ENCODE results near the gene NPR3. TPM values are rescaled to one million over a fixed set of nuclear protein-coding genes. Genes with fewer than 3 reads are reported as not detected.

Gene NPR3
- total and polyA plus RNA-seq, 2 of the 8 experiments (the other 6 are each of a cell fraction or from before 2014, with no cell fraction given) = not detected

DNA sequence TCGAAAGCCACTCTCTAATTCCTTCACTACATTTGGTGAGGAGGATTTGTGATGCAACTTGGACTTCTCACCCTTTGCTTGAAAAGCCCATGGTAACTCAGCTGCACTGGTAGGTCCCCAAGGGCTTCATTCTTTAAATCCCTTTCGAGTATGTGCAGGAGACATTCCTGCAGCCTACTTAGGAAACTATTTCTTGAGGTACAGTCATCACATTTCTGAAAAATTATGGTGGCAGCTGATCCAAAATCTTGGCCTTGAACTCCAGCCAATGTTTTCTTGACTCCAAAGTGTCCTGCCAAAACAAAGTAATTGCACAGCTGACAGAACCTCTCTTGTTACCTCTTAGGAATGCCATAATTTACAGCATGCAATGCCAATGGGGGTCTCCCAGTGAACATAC lies 99.7 kb downstream of the NPR3 start:
- H3K18ac ChIP-seq (ENCODE audit: extremely low read depth, low read length) = no peak overlapping the region

More for the DNA sequence above, 99.7 kb downstream of the NPR3 start:
- Histone ChIP-seq H3K4ac (replicated peaks; ENCODE audit: insufficient read length, low read depth, low read length) (no peak overlapping the region), H4K8ac (ENCODE audit: extremely low read depth, insufficient read depth, low read length) (no peak overlapping the region), H4K91ac (replicated peaks; ENCODE audit: insufficient read length, low read length) (no peak overlapping the region), H3K4me1 (replicated peaks in 1 of 4; ENCODE audit: control insufficient read depth in 3 of 4, insufficient read depth in 4 of 4, low read length in 3 of 4) (no peaks in the 10 kb centered on the region), H2BK5ac (ENCODE audit: low read depth, low read length) (no peak overlapping the region), H3K36me3 (ENCODE audit: control insufficient read depth in 2 of 4, insufficient read depth in 4 of 4, low read length in 3 of 4) (no peaks in the 10 kb centered on the region), H3K4me3 (ENCODE audit: extremely low read depth in 1 of 4, insufficient read depth in 2 of 4, low read depth in 3 of 4, low read length in 4 of 4) (no peak overlapping the region), H3K9ac (replicated peaks in 1 of 4; ENCODE audit: extremely low read depth in 1 of 4, low read depth in 3 of 4, low read length in 3 of 4) (no peak overlapping the region), H2BK15ac (ENCODE audit: low read length) (no peak overlapping the region), H2BK20ac (ENCODE audit: low read length) (no peak overlapping the region), H3K23ac (ENCODE audit: insufficient read length) (no peak overlapping the region), H3K4me2 (ENCODE audit: insufficient read depth in 1 of 2, low read depth in 2 of 2, low read length in 2 of 2) (no peak overlapping the region), H4K5ac (ENCODE audit: insufficient read length, low read depth, low read length) (no peak overlapping the region), H3K79me2 (ENCODE audit: control insufficient read depth in 1 of 2, insufficient read depth in 2 of 2, low read length in 2 of 2) (no peaks in the 10 kb centered on the region), H3K9me3 (ENCODE audit: insufficient read depth in 2 of 2, low read depth in 1 of 2, low read length in 1 of 2) (peaks cover 0 to 1% of the 10 kb centered on the region in 2 experiments; a peak in 1 of 4 replicates), H4K20me1 (replicated peaks in 1 of 2; ENCODE audit: control insufficient read depth in 1 of 2, insufficient read depth in 2 of 2, low read length in 2 of 2) (no peaks in the 10 kb centered on the region), H3K27me3 (replicated peaks in 1 of 4; ENCODE audit: control insufficient read depth in 3 of 4, extremely low read depth in 1 of 4, insufficient read depth in 3 of 4, low read length in 3 of 4) (no peaks in the 10 kb centered on the region), H2BK120ac (replicated peaks; ENCODE audit: low read depth, low read length) (no peak overlapping the region), H3K79me1 (ENCODE audit: low read depth, low read length) (no peaks in the 10 kb centered on the region), H3K23me2 (ENCODE audit: low read depth, low read length) (no peaks in the 10 kb centered on the region), H2AK5ac (ENCODE audit: low read depth, low read length) (no peak overlapping the region), H2AFZ (ENCODE audit: low read length) (no peak overlapping the region), H3K14ac (ENCODE audit: insufficient read length) (no peak overlapping the region), H3K27ac (ENCODE audit: low read depth, low read length) (no peak overlapping the region), H2BK12ac (ENCODE audit: low read depth, low read length) (no peak overlapping the region), H3K56ac (replicated peaks; ENCODE audit: insufficient read length, low read depth, low read length) (no peak overlapping the region)
- WGBS, 2 experiments (ENCODE audit: extremely low coverage in 1 of 2, insufficient coverage in 1 of 2, insufficient read length in 1 of 2, insufficient replicate concordance in 2 of 2, low coverage in 1 of 2, low lambda C conversion rate in 2 of 2, missing lambda C conversion rate in 1 of 2) = 88% methylated on average over 2 of the region's 2 CpGs; no CpG with 5 or more reads in 1 of the 2 experiments
- FAIRE-seq (no peak), DNase-seq (ENCODE audit: low read depth in 1 of 2, low spot score in 2 of 2) (no peak)
- ChIA-PET POLR2A (ENCODE audit: partially characterized antibody) (no interaction called here), CTCF (ENCODE audit: partially characterized antibody) (no interaction called here)
- no peak for TF ChIP-seq ZNF274 (IDR thresholded peaks at IDR 0.05; ENCODE audit: borderline replicate concordance, extremely low read depth, low read length)
- TF ChIP-seq BCL11A (IDR thresholded peaks at IDR 0.05; ENCODE audit: low read depth in 2 of 2, low read length in 2 of 2) = no peak

All from H1 (cell line).